Activated CD4-positive, alpha-beta T cell treated with anti-CD3 and anti-CD28 coated beads for 36 hours (primary cell): ENCODE data around the gene CDH4. TPM values are rescaled to one million over a fixed set of nuclear protein-coding genes. Genes with fewer than 3 reads are reported as not detected.

Experiments
- ATAC-seq: fragments of 200-7000 bp; cut with Tn5 transposase; one replicate; pipeline ENCODE4 v1.10.0; 2021; ENCODE audit warnings: mild to moderate bottlenecking, moderate library complexity
- CTCF ChIA-PET: fragments of 350-600 bp; sonication (Branson Sonifier 250); formaldehyde crosslinking; loops from one replicate; lab custom pipeline; 2021; ENCODE audit warnings: antibody characterized with exemption; lab: Charles Lee
- POLR2A ChIA-PET: fragments of 350-600 bp; sonication (Branson Sonifier 250); formaldehyde crosslinking; loops from one replicate; lab custom pipeline; 2021; ENCODE audit warnings: antibody characterized with exemption, inconsistent platforms; lab: Charles Lee
- DNase-seq: peaks from one replicate; pipeline ENCODE4 v3.0.0-alpha.2; 2020
- H3K27ac Mint-ChIP-seq: one replicate; pipeline ENCODE4 v1.8.0; 2021; ENCODE audit warnings: mixed read lengths
- H3K27me3 Mint-ChIP-seq: one replicate; pipeline ENCODE4 v1.8.0; 2021; ENCODE audit warnings: mixed read lengths
- H3K36me3 Mint-ChIP-seq: one replicate; pipeline ENCODE4 v1.8.0; 2021; ENCODE audit warnings: low read depth, mixed read lengths
- H3K4me1 Mint-ChIP-seq: one replicate; pipeline ENCODE4 v1.8.0; 2021; ENCODE audit warnings: mixed read lengths
- H3K4me3 Mint-ChIP-seq: one replicate; pipeline ENCODE4 v1.8.0; 2021; ENCODE audit warnings: mild to moderate bottlenecking, moderate library complexity, mixed read lengths
- H3K9me3 Mint-ChIP-seq: one replicate; pipeline ENCODE4 v1.8.0; 2021; ENCODE audit warnings: low read depth, mixed read lengths
- intact Hi-C, 2 experiments: fragments of 100-400 bp; cut with DNase I in 1 of 2; cut with micrococcal nuclease in 1 of 2; formaldehyde crosslinking; loops; one replicate each; pipeline versions ENCODE4 v1.14.2 to v1.15.1; 2022 to 2024; cut with DNase I, micrococcal nuclease
- total RNA-seq, 2 experiments: library from RNA; stranded (reverse); gene quantifications; one replicate each; pipeline ENCODE4 v1.2.3, GENCODE V29; 2021

CDH4 gene
- total RNA-seq, 2 experiments from 2014 or later, result not detected

DNA sequence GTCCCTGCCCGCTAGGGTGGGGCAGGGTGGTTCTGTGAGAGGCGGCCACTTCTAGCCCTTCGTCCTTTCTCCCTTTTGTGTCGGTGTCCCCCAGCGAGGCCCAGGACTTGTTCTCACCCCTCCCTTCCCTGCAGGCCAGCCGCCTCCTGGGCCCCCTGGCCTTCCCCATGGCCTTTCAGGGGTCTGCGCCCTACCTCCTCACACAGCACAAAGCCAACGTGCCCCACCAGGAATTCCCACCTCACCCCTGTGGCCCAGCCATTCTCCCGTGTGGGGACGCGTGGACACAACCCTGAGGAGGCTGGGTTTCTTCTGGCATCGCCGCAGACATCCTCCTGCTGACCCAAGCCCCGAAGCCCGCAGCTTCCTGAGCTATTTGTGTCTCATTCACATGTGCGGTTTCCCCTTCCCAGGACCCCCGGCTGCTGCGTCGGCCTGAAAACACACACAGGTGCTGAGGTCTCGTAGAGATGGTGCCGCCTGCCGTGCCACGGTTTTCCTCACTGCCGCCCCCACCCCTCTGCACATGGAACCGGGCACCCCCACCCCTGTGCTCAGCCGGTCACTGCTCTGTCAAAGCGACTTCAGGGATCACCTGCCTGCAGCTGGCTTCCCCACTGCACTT, 375.8 kb downstream of the CDH4 start:
- ChIA-PET CTCF (interaction anchor here (0.6 kb wide), 1 partner anchor 169 kb away, joined by 3 read pairs; no protein-coding TSS in a partner anchor), POLR2A (no interaction called here)
- no peak overlapping the region for H3K4me3 Mint-ChIP-seq
- ATAC-seq, result no peak
- intact Hi-C loops, result no loop called here
- no peaks in the 10 kb centered on the region for H3K9me3 Mint-ChIP-seq
- no peak for DNase-seq
- H3K36me3 Mint-ChIP-seq, result no peaks in the 10 kb centered on the region
- no peaks in the 10 kb centered on the region for H3K4me1 Mint-ChIP-seq
- no peak overlapping the region for H3K27ac Mint-ChIP-seq
- H3K27me3 Mint-ChIP-seq, result no peaks in the 10 kb centered on the region

DNA sequence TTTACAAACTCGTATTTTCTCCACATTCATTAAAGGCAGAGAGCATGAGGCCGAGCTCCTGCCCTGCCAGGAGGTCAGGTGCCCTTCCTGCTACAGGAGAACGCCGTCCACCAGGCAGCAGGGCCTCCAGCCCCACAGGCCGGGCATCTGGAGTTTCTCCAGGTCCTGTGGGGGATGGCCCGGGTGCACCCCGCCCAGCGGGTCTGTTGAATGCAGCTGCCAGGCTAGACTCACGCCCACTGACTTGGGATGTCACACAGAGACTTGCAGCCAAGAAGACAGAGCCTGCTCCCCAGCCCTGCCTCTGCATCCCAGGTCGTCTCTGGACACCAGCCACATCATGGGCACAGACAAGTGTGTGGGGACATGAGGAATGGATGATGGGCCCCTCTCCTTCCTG, 376.4 kb downstream of the CDH4 start:
- Mint-ChIP-seq H3K27me3 (no peaks in the 10 kb centered on the region), H3K9me3 (no peaks in the 10 kb centered on the region), H3K4me3 (no peak overlapping the region), H3K36me3 (no peaks in the 10 kb centered on the region), H3K4me1 (no peaks in the 10 kb centered on the region), H3K27ac (no peak overlapping the region)
- no peak for DNase-seq
- intact Hi-C loops, result no loop called here
- ChIA-PET CTCF (interaction anchor here (0.6 kb wide), 1 partner anchor 168 kb away, joined by 3 read pairs; no protein-coding TSS in a partner anchor), POLR2A (no interaction called here)
- ATAC-seq, result no peak

DNA sequence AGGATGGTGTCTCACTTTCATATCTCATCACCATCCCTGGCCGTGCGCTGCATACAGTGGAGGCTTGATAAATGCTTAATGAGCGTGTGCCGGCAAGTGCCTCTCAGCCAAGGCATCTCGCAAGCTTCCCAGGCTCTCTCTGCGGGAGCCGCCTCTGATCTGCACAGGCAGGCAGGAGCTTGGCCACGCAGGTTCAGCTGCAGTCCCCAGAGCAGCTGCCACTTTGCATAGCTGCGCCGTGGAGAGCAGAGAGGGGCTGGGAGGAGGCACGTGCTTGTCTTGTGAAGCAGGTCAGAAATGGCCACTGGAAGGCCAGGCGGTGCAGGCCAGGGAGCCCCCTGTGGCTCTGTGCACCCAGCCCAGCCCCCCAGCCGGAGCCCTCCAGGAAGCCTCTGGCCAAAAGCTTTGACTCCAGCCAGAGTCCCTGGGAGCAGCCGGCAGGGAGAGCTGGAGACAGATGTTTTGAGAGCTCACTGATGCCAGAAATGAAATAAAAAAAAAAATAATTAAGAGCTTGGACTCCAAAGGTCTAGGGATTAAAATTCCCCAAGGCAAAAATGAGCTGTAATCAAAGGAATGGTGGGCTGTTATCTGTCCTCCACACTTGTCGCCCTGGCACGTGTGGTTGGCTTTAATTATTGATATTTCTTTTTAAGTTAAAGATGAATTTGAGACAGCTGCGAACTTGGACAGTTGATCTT, 377.0 kb downstream of the CDH4 start:
- CTCF ChIA-PET, result interaction anchor here (0.6 kb wide), 1 partner anchor 159 kb away, joined by 3 read pairs; no protein-coding TSS in a partner anchor

DNA sequence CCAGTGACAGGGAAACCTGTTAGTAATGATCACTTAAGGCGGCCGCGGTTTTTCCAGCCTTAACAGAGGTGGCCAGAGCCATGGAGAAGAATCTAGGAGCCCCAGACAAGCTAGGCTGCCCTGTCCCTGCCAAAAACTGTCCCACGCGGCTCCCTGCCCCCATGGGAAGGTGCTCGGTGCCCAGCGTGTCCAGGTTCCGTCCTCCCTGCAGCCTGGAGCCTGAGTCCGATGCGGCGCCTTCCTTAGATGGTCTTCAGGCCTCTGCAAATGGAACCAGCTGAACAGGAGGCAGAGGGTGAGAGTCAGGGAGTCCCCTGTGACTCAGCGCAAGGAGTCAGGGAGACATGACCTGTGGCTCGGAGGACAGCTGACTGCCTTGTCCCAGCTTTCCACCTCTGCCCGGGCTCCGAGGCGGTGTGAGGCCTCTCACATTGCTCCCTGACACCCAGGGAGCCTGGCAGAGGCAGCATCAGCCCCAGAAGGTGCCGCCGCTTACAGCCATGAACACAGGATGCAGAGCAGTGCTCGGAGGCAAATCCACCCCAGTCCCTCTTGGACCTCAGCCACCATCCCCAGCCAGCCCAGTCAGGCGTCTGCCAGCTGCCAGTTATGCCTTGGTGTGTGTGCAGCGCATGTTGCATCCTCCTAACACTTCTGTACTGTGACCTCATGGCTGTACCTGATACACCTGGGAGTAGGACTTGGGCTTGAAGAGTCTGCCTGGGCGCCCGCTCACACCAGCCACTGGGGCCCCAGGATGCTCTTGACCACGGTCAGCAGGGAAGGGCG, 377.7 kb downstream of the CDH4 start:
- intact Hi-C loops, result no loop called here
- CTCF ChIA-PET, result interaction anchor here (0.6 kb wide), 1 partner anchor 160 kb away, joined by 3 read pairs; no protein-coding TSS in a partner anchor
- Mint-ChIP-seq H3K27me3 (no peaks in the 10 kb centered on the region), H3K36me3 (no peaks in the 10 kb centered on the region), H3K4me1 (no peaks in the 10 kb centered on the region), H3K4me3 (no peak overlapping the region), H3K27ac (no peak overlapping the region), H3K9me3 (no peaks in the 10 kb centered on the region)
- POLR2A ChIA-PET, result no interaction called here
- ATAC-seq (no peak), DNase-seq (no peak)

More for the DNA sequence above, 377.0 kb downstream of the CDH4 start:
- H3K27me3 Mint-ChIP-seq, result no peaks in the 10 kb centered on the region
- no peaks in the 10 kb centered on the region for H3K9me3 Mint-ChIP-seq
- H3K4me1 Mint-ChIP-seq, result no peaks in the 10 kb centered on the region
- DNase-seq (no peak), ATAC-seq (no peak)
- intact Hi-C loops, result no loop called here
- POLR2A ChIA-PET, result no interaction called here
- no peak overlapping the region for H3K27ac Mint-ChIP-seq
- no peaks in the 10 kb centered on the region for H3K36me3 Mint-ChIP-seq
- no peak overlapping the region for H3K4me3 Mint-ChIP-seq

DNA sequence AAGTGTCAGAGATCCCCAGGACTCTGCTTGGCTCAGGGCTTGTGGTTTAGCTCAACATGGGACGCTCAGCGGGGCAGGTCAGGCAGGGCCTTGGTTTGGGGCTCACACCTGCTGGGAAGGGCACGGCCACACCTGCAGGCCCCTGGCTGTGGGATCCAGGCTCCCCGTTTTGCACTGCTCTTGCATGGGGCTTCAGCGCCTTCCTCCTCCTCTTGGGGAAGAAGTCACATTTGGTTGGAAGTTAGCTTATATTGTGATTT, 378.3 kb downstream of the CDH4 start:
- intact Hi-C loops, result no loop called here
- ChIA-PET CTCF (no interaction called here), POLR2A (no interaction called here)
- no peaks in the 10 kb centered on the region for H3K4me1 Mint-ChIP-seq
- H3K9me3 Mint-ChIP-seq, result no peaks in the 10 kb centered on the region
- H3K27ac Mint-ChIP-seq, result no peak overlapping the region
- H3K36me3 Mint-ChIP-seq, result no peaks in the 10 kb centered on the region
- ATAC-seq (no peak), DNase-seq (no peak)
- H3K27me3 Mint-ChIP-seq, result no peaks in the 10 kb centered on the region
- H3K4me3 Mint-ChIP-seq, result no peak overlapping the region

DNA sequence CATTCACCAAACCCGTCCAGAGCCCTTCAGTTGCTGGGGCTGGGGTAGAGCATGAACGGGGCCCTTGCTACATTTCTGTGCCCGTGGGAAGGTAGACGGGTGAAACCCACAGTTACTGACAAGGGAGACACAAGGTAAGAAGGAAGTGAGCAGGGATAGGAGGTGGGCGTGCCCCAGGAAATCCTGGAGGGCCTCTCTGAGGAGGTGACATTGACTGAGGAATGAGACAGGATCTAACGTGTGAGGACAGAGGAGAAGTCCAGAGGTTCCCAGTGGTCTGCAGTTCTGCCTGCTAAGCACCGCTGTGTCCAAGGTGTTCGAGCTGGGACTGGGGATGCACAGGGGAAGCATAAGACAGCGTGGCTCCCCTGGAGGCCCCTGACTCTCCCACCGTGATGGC, 378.8 kb downstream of the CDH4 start:
- CTCF ChIA-PET, result no interaction called here
- intact Hi-C loops, result no loop called here
- POLR2A ChIA-PET, result no interaction called here
- Mint-ChIP-seq H3K36me3 (no peaks in the 10 kb centered on the region), H3K4me3 (no peak overlapping the region), H3K27me3 (no peaks in the 10 kb centered on the region), H3K9me3 (no peaks in the 10 kb centered on the region), H3K4me1 (no peaks in the 10 kb centered on the region), H3K27ac (no peak overlapping the region)
- ATAC-seq (no peak), DNase-seq (no peak)

DNA sequence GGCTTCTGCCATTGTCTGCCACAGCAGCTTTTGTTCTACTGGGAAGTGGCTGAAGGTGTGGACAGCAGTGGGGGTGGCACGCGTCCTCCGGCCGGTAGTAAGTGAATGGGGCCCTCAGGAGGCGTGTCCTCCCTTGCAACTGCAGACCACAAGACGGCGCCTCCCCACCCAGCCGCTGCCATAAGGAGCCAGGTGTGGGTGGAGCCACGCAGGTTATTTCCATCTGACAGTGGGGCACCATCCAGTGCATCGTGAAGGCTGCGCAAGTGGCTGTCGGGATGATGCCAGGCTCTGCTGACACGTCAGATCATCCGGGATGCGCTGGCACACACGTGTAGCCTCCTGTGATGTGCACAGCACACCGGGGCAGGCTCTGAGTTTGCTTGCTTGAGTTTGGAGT, 379.7 kb downstream of the CDH4 start:
- no peak for ATAC-seq
- no peak overlapping the region for H3K27ac Mint-ChIP-seq
- ChIA-PET POLR2A (no interaction called here), CTCF (no interaction called here)
- intact Hi-C loops, result no loop called here
- H3K9me3 Mint-ChIP-seq, result no peaks in the 10 kb centered on the region
- no peaks in the 10 kb centered on the region for H3K27me3 Mint-ChIP-seq
- no peak for DNase-seq
- H3K4me3 Mint-ChIP-seq, result no peak overlapping the region
- H3K4me1 Mint-ChIP-seq, result no peaks in the 10 kb centered on the region
- no peaks in the 10 kb centered on the region for H3K36me3 Mint-ChIP-seq

DNA sequence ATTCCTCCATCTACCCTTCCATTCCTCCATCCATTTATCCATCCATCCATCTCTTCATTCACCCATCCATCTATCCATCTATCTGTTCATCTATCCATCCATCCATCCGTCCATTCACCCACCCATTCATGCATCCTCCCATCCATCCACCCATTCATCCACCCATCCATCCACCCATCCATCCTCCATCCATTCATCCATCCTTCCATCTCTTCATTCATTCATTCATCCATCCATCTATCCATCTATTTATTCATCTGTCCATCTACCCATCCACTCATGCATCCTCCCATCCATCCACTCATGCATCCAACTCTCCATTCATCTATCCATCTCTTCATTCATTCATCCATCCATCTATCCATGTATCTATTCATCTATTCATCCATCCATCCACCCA, 380.9 kb downstream of the CDH4 start:
- ATAC-seq, result no peak
- Mint-ChIP-seq H3K9me3 (no peaks in the 10 kb centered on the region), H3K27ac (no peak overlapping the region), H3K4me3 (no peak overlapping the region), H3K27me3 (no peaks in the 10 kb centered on the region), H3K4me1 (no peaks in the 10 kb centered on the region), H3K36me3 (no peaks in the 10 kb centered on the region)
- no peak for DNase-seq
- POLR2A ChIA-PET, result no interaction called here
- intact Hi-C loops, result no loop called here
- CTCF ChIA-PET, result no interaction called here

DNA sequence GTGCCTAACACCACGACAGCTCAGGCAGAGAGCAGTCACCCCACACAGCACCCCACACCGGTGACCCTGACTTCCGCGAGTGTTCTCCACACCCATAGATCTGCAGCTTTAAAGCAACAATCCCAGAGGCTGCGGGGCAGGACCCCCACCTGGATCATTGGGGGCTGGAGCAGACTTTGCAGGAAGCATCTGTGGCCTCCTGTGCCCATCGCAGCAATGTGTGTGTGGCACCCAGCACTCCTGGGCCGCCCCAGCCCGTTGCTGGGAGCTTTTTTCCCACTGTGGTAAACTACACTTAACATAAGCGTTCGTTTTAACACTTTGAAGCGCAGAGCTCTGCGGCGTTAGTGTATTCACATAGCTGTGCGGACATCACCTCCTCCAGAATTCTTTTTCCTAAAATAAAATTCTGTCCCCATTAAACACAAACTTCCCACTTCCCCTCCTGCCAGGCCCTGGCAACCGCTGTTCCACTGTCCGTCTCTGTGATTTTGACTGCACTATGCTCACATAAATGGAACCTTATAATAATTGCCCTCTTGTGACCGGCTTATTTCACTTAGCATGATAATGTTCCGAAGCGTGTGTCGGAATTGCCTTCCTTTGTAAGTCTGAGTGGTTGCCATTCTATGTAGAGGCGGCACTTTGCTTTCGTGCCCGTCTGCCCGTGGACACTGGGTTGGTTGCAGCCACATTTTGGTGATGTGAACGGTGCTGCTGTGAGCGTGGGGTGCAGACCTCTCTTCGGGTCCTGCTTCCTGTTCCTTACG, 382.5 kb downstream of the CDH4 start:
- Mint-ChIP-seq H3K36me3 (no peaks in the 10 kb centered on the region), H3K27ac (no peak overlapping the region), H3K27me3 (no peaks in the 10 kb centered on the region), H3K4me3 (no peak overlapping the region), H3K9me3 (no peaks in the 10 kb centered on the region), H3K4me1 (no peaks in the 10 kb centered on the region)
- ATAC-seq, result no peak
- CTCF ChIA-PET, result no interaction called here
- POLR2A ChIA-PET, result no interaction called here
- DNase-seq, result no peak
- intact Hi-C loops, result no loop called here

DNA sequence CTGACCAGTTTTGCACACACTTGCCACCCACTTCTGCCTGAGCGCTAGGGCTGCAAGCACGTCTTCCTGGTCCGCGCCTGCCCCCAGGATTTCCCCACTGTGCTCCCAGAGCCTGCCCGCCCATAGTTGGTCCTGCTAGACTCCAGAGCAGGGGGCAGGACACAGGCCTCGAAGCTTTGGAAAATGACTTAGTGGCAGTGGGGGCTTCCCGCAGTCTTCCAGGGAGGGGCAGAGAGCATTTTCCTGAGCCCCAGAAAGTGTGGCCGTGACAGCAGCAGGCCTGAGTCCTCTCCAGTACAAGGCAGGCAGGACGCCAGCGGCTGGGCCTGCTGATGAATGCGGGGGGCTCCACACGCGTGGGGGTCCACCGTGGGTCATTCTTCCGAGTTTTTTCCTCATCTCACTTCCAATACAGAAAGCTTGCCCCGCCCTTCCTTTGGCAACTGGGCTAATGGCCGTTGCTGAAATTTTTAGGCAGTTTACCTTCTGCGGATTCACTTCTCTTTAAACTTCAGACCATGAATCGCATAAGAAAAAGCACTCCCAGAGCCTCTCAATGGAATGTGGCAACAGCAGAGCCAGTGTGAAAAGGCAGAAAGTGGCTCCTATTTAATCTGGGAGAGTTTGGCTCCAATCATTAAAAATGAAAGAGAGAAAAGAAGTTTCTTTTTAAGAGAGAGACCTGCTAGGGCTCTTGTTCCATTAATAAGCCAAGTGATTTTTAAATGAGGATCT, 383.8 kb downstream of the CDH4 start:
- Mint-ChIP-seq H3K9me3 (no peaks in the 10 kb centered on the region), H3K4me3 (no peak overlapping the region), H3K36me3 (no peaks in the 10 kb centered on the region), H3K4me1 (no peaks in the 10 kb centered on the region), H3K27ac (no peak overlapping the region), H3K27me3 (no peaks in the 10 kb centered on the region)
- POLR2A ChIA-PET, result no interaction called here
- DNase-seq (no peak), ATAC-seq (no peak)
- CTCF ChIA-PET, result no interaction called here
- intact Hi-C loops, result no loop called here

DNA sequence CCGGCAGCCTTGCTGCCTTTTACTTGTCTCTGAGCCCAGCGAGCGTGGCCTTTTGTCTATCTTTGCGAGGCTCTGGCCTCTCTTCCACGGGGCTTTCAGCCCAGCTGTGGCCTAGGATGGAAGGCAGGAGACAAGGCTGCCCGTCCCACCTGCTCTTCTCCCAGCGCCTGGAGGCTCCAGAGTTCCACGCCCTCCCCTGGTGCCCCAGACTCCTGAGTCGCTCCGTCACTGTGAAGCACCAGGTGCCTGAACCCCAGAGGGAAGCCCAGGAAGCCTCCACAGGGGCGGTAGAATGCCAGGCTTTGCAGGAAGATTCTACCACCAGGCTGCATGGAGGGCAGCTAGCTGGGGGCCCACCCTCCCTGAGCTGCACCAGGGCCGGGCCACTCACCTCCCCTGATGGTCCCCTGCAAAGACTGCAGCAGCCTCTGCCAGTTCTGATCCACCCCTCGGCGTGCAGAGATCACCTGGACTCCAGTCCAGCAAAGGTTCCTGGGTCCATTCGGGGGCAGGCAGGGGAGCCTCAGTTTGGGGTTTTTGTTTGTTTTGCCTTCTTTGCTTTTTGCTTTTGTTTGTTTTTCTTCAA, 384.6 kb downstream of the CDH4 start:
- Mint-ChIP-seq H3K4me3 (no peak overlapping the region), H3K9me3 (no peaks in the 10 kb centered on the region), H3K27me3 (no peaks in the 10 kb centered on the region), H3K36me3 (no peaks in the 10 kb centered on the region), H3K4me1 (no peaks in the 10 kb centered on the region), H3K27ac (no peak overlapping the region)
- no peak for DNase-seq
- ATAC-seq, result no peak
- ChIA-PET CTCF (no interaction called here), POLR2A (no interaction called here)
- intact Hi-C loops, result no loop called here
